Measurements from ENCODE around the gene STING1. TPM values are rescaled to one million over a fixed set of nuclear protein-coding genes. Genes with fewer than 3 reads are reported as not detected.

The STING1 gene
- total and polyA plus RNA-seq, 2 donors (not counting 3 experiments of a cell fraction or from before 2014, with no cell fraction given): 108 to 143 TPM

GRCh38 chr5:139430015-139430414 lies 52.5 kb downstream of the STING1 start:
- Histone ChIP-seq H3K79me2 (ENCODE audit: control insufficient read depth, insufficient read depth, low read length) (no peaks in the 10 kb centered on the region), H3K9ac (replicated peaks; ENCODE audit: extremely low read depth, insufficient read depth, low read length) (no peak overlapping the region), H3K4me2 (ENCODE audit: insufficient read depth, low read length) (no peak overlapping the region), H3K27ac (ENCODE audit: insufficient read depth, low read depth, low read length) (no peak overlapping the region), H3K36me3 (ENCODE audit: control insufficient read depth in 2 of 2, extremely low read depth in 1 of 2, insufficient read depth in 2 of 2, low read length in 2 of 2) (peaks cover 5 to 22% of the 10 kb centered on the region in 2 experiments), H4K20me1 (replicated peaks; ENCODE audit: control insufficient read depth, extremely low read depth, insufficient read depth, low read length) (no peaks in the 10 kb centered on the region), H3K4me1 (ENCODE audit: control insufficient read depth, extremely low read depth, insufficient read depth, low read length) (no peaks in the 10 kb centered on the region), H3K9me1 (replicated peaks; ENCODE audit: control insufficient read depth, extremely low read depth, insufficient read depth, low read length) (no peaks in the 10 kb centered on the region), H3K4me3 (replicated peaks in 1 of 3; ENCODE audit: insufficient read depth in 1 of 3, low read depth in 1 of 3, low read length in 3 of 3) (no peak overlapping the region), H3K9me3 (replicated peaks; ENCODE audit: control insufficient read depth, insufficient read depth, low read length) (no peaks in the 10 kb centered on the region), H3K27me3 (ENCODE audit: control insufficient read depth in 2 of 2, insufficient read depth in 2 of 2, low read length in 2 of 2) (no peaks in the 10 kb centered on the region), H2AFZ (ENCODE audit: low read depth, low read length) (no peak overlapping the region)
- intact Hi-C loops (cut with micrococcal nuclease) (no loop called here), dilution Hi-C loops (cut with MboI; ENCODE audit: extremely low pct_ligation_motif_present, low sequenced_read_pairs) (no loop called here)
- ChIA-PET CTCF (interaction anchor here (1.0 to 1.2 kb wide), 3 partner anchors 43 to 84 kb away, joined by 3 to 5 read pairs (median 3); no protein-coding TSS in a partner anchor), POLR2A (interaction anchor here (1.3 kb wide), 1 partner anchor 9 kb away, joined by 3 read pairs; the partner anchor contains the start of gene DNAJC18)
- DNase-seq (ENCODE audit: low read depth, low spot score) (no peak), FAIRE-seq (no peak)
- no TSS peak for BruUV-seq (replicated peaks)
- TF ChIP-seq GATA2 (IDR thresholded peaks at IDR 0.05; ENCODE audit: insufficient read depth, insufficient read length, low read depth, low read length) (no peak), MYC (IDR thresholded peaks at IDR 0.05; ENCODE audit: low read depth, low read length) (no peak), POLR2AphosphoS5 (IDR thresholded peaks at IDR 0.05; ENCODE audit: insufficient read depth, low read depth, low read length) (no peak), JUN (IDR thresholded peaks at IDR 0.05; ENCODE audit: borderline replicate concordance, insufficient read depth, insufficient read length, low read depth) (no peak), CTCF (IDR thresholded peaks at IDR 0.05; ENCODE audit: extremely low read depth in 1 of 2, insufficient read depth in 1 of 2, low read depth in 1 of 2, low read length in 2 of 2) (no peak), FOS (IDR thresholded peaks at IDR 0.05; ENCODE audit: borderline replicate concordance, insufficient read depth, low read length) (no peak), MAX (IDR thresholded peaks at IDR 0.05; ENCODE audit: insufficient read depth, insufficient read length) (no peak), EZH2 (IDR thresholded peaks at IDR 0.05; ENCODE audit: borderline replicate concordance, low read depth, low read length, severe bottlenecking) (no peak), POLR2A (IDR thresholded peaks at IDR 0.05; ENCODE audit: low read depth, low read length) (no peak)

All from endothelial cell of umbilical vein (primary cell).